ENCODE data around the gene ERI3.

DNA sequence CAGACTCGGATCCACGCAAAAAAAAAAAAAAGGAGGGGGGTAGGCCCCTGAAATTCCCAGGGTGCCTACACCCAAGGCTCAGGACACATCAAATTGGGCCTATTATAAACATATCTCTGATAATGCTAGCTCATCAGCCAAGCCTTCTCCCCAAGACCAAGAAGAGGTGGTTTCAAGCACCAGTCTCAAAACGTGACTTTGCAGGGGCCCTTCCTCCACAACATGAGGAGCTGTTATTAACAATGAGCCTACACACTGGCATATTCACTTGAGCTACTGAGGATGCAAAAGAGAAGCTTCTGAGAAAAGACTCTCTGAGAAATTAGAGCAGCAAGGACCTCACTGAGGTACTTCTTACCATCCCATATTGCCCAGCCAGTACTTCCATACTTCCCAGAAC lies 32.7 kb downstream of the ERI3 start:
- TF ChIP-seq POLR2A (IDR thresholded peaks at IDR 0.05; ENCODE audit: low read depth, low read length) (no peak), GATAD2B (conservative IDR thresholded peaks at IDR 0.05; ENCODE audit: low read depth) (no peak), RAD51 (IDR thresholded peaks at IDR 0.05) (no peak), EZH2 (IDR thresholded peaks at IDR 0.05; ENCODE audit: borderline replicate concordance, control insufficient read depth, low read depth, low read length) (no peak), CBX3 (IDR thresholded peaks at IDR 0.05; ENCODE audit: borderline replicate concordance, low read depth) (no peak), RB1 (IDR thresholded peaks at IDR 0.05; ENCODE audit: borderline replicate concordance) (no peak)
- TF ChIP-seq, protein P1, sequence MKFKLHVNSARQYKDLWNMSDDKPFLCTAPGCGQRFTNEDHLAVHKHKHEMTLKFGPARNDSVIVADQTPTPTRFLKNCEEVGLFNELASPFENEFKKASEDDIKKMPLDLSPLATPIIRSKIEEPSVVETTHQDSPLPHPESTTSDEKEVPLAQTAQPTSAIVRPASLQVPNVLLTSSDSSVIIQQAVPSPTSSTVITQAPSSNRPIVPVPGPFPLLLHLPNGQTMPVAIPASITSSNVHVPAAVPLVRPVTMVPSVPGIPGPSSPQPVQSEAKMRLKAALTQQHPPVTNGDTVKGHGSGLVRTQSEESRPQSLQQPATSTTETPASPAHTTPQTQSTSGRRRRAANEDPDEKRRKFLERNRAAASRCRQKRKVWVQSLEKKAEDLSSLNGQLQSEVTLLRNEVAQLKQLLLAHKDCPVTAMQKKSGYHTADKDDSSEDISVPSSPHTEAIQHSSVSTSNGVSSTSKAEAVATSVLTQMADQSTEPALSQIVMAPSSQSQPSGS (IDR thresholded peaks at IDR 0.05; ENCODE audit: low read length), result no peak
- TF ChIP-seq, protein P2, sequence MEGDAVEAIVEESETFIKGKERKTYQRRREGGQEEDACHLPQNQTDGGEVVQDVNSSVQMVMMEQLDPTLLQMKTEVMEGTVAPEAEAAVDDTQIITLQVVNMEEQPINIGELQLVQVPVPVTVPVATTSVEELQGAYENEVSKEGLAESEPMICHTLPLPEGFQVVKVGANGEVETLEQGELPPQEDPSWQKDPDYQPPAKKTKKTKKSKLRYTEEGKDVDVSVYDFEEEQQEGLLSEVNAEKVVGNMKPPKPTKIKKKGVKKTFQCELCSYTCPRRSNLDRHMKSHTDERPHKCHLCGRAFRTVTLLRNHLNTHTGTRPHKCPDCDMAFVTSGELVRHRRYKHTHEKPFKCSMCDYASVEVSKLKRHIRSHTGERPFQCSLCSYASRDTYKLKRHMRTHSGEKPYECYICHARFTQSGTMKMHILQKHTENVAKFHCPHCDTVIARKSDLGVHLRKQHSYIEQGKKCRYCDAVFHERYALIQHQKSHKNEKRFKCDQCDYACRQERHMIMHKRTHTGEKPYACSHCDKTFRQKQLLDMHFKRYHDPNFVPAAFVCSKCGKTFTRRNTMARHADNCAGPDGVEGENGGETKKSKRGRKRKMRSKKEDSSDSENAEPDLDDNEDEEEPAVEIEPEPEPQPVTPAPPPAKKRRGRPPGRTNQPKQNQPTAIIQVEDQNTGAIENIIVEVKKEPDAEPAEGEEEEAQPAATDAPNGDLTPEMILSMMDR (IDR thresholded peaks at IDR 0.05 in 2 of 3, conservative IDR thresholded peaks at IDR 0.05 in 1 of 3; ENCODE audit: control insufficient read depth in 2 of 3, extremely low read depth in 1 of 3, insufficient read depth in 1 of 3, low read depth in 3 of 3, low read length in 3 of 3), result no peak
- TF ChIP-seq, protein P3, sequence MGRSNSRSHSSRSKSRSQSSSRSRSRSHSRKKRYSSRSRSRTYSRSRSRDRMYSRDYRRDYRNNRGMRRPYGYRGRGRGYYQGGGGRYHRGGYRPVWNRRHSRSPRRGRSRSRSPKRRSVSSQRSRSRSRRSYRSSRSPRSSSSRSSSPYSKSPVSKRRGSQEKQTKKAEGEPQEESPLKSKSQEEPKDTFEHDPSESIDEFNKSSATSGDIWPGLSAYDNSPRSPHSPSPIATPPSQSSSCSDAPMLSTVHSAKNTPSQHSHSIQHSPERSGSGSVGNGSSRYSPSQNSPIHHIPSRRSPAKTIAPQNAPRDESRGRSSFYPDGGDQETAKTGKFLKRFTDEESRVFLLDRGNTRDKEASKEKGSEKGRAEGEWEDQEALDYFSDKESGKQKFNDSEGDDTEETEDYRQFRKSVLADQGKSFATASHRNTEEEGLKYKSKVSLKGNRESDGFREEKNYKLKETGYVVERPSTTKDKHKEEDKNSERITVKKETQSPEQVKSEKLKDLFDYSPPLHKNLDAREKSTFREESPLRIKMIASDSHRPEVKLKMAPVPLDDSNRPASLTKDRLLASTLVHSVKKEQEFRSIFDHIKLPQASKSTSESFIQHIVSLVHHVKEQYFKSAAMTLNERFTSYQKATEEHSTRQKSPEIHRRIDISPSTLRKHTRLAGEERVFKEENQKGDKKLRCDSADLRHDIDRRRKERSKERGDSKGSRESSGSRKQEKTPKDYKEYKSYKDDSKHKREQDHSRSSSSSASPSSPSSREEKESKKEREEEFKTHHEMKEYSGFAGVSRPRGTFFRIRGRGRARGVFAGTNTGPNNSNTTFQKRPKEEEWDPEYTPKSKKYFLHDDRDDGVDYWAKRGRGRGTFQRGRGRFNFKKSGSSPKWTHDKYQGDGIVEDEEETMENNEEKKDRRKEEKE (IDR thresholded peaks at IDR 0.05), result no peak

Measured in GM12878 (cell line).